HepG2 (cell line): ENCODE data around the gene ALMS1.

Experiments
- MXI1 ChIP-seq: IDR thresholded peaks from 3 replicates; pipeline ENCODE4 v1.6.1; 2012; ENCODE audit warnings: low read depth, low read length, inconsistent platforms, borderline replicate concordance
- NAIF1 ChIP-seq: sonication (generic); formaldehyde crosslinking; IDR thresholded peaks from 2 replicates; pipeline ENCODE4 v1.5.0; 2020; ENCODE audit warnings: mild to moderate bottlenecking, missing genetic modification reagents, borderline replicate concordance
- NCOA2 ChIP-seq: sonication (generic); formaldehyde crosslinking; IDR thresholded peaks from 2 replicates; pipeline ENCODE4 v1.8.0; 2022; ENCODE audit warnings: inconsistent platforms
- NFIC ChIP-seq: IDR thresholded peaks from 2 replicates; pipeline ENCODE4 v1.6.1; 2012; ENCODE audit warnings: mild to moderate bottlenecking, low read length, inconsistent platforms
- POLR2A ChIP-seq, 2 experiments: IDR thresholded peaks; 2 replicates each; pipeline ENCODE4 v1.6.1; 2011; ENCODE audit warnings: low read depth in 2 of 2, low read length in 2 of 2, mild to moderate bottlenecking in 1 of 2, moderate library complexity in 1 of 2; ENCODE audit not compliant: insufficient read depth in 1 of 2
- POLR2AphosphoS2 ChIP-seq: IDR thresholded peaks from 2 replicates; pipeline ENCODE4 v1.6.1; 2011; ENCODE audit warnings: low read depth, low read length, improper control_type of control experiment
- RFXAP ChIP-seq: sonication (generic); formaldehyde crosslinking; IDR thresholded peaks from 2 replicates; pipeline ENCODE4 v1.4.0; 2020; ENCODE audit warnings: missing genetic modification reagents, borderline replicate concordance
- ZNF354B ChIP-seq: sonication (generic); formaldehyde crosslinking; IDR thresholded peaks from 2 replicates; pipeline ENCODE4 v1.8.0; 2022; ENCODE audit warnings: mild to moderate bottlenecking, missing genetic modification reagents
- ZZZ3 ChIP-seq: sonication (generic); formaldehyde crosslinking; IDR thresholded peaks from 2 replicates; pipeline ENCODE4 v1.4.0; 2020; ENCODE audit warnings: missing genetic modification reagents, mild to moderate bottlenecking, borderline replicate concordance
- TF ChIP-seq, protein P1 (sequence below): IDR thresholded peaks from 2 replicates; pipeline ENCODE4 v1.6.1; 2012; ENCODE audit warnings: inconsistent platforms
- TF ChIP-seq, protein P2 (sequence below): sonication (generic); formaldehyde crosslinking; IDR thresholded peaks from 2 replicates; pipeline ENCODE4 v1.5.0; 2020; ENCODE audit warnings: mild to moderate bottlenecking, missing genetic modification reagents, moderate library complexity
- TF ChIP-seq, protein P3 (sequence below): sonication (generic); formaldehyde crosslinking; IDR thresholded peaks from 2 replicates; pipeline ENCODE4 v1.4.0; 2020; ENCODE audit warnings: missing genetic modification reagents

DNA sequence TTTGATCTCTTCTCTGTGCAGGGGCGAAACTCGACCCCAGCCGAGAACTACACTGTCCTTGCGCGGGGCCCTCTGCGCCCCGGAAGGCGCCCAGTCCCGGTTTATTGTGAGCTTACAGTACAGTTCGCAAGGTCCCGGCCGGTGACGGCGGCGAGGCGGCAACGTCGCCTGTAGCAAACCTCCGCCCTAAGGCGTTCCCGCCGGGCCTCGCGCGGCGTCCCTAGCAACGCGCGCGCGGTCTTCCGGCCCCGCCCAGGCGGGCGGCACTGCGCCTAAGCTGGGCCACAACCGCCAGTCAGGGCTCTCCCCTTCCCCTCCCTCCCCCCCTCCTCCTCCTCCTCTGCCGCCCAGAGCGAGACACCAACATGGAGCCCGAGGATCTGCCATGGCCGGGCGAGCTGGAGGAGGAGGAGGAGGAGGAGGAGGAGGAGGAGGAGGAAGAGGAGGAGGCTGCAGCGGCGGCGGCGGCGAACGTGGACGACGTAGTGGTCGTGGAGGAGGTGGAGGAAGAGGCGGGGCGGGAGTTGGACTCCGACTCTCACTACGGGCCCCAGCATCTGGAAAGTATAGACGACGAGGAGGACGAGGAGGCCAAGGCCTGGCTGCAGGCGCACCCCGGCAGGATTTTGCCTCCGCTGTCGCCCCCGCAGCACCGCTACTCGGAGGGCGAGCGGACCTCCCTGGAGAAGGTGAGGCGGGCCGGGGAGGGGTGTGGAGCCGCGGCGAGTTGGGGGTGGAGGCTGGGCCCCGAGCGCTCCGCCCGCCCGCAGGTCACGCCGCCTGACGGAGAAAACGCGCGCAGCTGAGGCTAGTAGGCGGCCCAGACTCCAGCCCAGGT lies at the start of gene ALMS1:
- TF ChIP-seq, protein P1, sequence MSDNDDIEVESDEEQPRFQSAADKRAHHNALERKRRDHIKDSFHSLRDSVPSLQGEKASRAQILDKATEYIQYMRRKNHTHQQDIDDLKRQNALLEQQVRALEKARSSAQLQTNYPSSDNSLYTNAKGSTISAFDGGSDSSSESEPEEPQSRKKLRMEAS: peak; percentile 77
- TF ChIP-seq, protein P2, sequence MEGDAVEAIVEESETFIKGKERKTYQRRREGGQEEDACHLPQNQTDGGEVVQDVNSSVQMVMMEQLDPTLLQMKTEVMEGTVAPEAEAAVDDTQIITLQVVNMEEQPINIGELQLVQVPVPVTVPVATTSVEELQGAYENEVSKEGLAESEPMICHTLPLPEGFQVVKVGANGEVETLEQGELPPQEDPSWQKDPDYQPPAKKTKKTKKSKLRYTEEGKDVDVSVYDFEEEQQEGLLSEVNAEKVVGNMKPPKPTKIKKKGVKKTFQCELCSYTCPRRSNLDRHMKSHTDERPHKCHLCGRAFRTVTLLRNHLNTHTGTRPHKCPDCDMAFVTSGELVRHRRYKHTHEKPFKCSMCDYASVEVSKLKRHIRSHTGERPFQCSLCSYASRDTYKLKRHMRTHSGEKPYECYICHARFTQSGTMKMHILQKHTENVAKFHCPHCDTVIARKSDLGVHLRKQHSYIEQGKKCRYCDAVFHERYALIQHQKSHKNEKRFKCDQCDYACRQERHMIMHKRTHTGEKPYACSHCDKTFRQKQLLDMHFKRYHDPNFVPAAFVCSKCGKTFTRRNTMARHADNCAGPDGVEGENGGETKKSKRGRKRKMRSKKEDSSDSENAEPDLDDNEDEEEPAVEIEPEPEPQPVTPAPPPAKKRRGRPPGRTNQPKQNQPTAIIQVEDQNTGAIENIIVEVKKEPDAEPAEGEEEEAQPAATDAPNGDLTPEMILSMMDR (CRISPR knock-in tag): peak; percentile 66
- TF ChIP-seq RFXAP (CRISPR knock-in tag): 0 out of 2 replicates have a peak, but pooled peaks have one; percentile 56
- peak; percentile 80 for TF ChIP-seq NAIF1
- TF ChIP-seq NCOA2: peak; percentile 26; the same call in 1 of the 2 replicates
- no peak for TF ChIP-seq NFIC
- peak; percentile 60 to 76 for TF ChIP-seq POLR2A (IDR thresholded peaks at IDR 0.05; ENCODE audit: insufficient read depth in 1 of 2, low read depth in 2 of 2, low read length in 2 of 2)
- peak; percentile 60; the same call in 1 of the 2 replicates for TF ChIP-seq ZZZ3 (CRISPR knock-in tag)
- no peak for TF ChIP-seq POLR2AphosphoS2
- no peak for TF ChIP-seq ZNF354B (CRISPR knock-in tag)
- TF ChIP-seq MXI1: peak; percentile 96; the same call in 2 of the 3 replicates
- TF ChIP-seq, protein P3, sequence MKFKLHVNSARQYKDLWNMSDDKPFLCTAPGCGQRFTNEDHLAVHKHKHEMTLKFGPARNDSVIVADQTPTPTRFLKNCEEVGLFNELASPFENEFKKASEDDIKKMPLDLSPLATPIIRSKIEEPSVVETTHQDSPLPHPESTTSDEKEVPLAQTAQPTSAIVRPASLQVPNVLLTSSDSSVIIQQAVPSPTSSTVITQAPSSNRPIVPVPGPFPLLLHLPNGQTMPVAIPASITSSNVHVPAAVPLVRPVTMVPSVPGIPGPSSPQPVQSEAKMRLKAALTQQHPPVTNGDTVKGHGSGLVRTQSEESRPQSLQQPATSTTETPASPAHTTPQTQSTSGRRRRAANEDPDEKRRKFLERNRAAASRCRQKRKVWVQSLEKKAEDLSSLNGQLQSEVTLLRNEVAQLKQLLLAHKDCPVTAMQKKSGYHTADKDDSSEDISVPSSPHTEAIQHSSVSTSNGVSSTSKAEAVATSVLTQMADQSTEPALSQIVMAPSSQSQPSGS (CRISPR knock-in tag): no peak; the same call in 1 of the 2 replicates
